ENCODE data around the gene ERVFRD-1.

Gene ERVFRD-1

DNA sequence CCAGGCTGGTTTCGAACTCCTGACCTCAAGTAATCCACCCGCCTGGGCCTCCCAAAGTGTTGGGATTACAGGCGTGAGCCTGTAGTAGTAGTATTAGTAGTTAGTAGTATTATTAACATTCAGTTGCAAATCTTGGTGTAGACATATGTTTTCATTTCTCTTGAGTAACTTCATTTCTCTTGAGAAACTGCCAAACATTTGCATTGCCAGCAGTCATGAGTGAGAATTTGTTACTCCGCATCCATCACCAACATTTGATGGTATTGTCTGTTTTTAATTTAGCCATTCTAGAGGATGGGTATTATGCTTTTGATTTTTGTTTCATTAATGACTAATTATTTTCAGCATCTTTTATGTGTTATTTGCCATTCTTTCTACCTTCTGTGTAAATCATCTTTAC, 1.5 kb upstream of the ERVFRD-1 start:
- no peak for DNase-seq (ENCODE audit: low read depth)
- no peak overlapping the region for H3K4me3 ChIP-seq (ENCODE audit: low read length)
- TF ChIP-seq, protein P1, sequence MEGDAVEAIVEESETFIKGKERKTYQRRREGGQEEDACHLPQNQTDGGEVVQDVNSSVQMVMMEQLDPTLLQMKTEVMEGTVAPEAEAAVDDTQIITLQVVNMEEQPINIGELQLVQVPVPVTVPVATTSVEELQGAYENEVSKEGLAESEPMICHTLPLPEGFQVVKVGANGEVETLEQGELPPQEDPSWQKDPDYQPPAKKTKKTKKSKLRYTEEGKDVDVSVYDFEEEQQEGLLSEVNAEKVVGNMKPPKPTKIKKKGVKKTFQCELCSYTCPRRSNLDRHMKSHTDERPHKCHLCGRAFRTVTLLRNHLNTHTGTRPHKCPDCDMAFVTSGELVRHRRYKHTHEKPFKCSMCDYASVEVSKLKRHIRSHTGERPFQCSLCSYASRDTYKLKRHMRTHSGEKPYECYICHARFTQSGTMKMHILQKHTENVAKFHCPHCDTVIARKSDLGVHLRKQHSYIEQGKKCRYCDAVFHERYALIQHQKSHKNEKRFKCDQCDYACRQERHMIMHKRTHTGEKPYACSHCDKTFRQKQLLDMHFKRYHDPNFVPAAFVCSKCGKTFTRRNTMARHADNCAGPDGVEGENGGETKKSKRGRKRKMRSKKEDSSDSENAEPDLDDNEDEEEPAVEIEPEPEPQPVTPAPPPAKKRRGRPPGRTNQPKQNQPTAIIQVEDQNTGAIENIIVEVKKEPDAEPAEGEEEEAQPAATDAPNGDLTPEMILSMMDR (conservative IDR thresholded peaks at IDR 0.05; ENCODE audit: low read depth, low read length), result no peak

DNA sequence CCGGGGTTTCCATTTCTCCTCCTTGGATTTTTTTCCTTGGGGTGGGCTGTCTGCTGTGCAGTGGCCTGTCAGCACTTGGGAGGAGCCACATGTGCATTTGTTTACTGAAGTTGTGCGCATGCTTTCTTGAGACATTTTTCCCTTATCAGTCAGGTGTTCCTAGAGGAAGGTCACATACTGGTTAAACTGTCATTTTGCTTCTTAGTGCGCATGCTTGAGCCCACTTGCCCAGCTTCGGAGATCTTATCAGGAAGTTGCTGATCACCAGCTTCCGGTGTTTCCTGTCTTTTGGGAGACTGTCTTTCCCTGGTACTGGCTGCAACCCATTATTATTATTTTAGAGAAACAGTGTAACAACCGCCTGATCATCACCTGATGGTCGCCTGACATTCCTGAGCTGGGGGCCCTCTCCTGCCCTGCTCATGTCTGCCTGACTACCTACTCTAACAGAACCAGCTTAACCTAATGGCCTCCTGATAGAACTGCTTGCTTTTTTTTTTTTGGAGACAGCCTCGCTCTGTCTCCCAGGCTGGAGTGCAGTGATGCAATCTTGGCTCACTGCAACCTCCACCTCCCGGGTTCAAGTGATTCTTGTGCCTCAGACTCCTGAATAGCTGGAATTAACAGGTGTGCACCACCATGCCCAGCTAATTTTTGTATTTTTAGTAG, 378 bp upstream of the ERVFRD-1 start:
- peak overlapping the region; percentile 27 for H3K4me3 ChIP-seq (ENCODE audit: low read length)
- peak; percentile 93 for DNase-seq (ENCODE audit: low read depth)
- TF ChIP-seq, protein P1 (conservative IDR thresholded peaks at IDR 0.05; ENCODE audit: low read depth, low read length), result no peak

DNA sequence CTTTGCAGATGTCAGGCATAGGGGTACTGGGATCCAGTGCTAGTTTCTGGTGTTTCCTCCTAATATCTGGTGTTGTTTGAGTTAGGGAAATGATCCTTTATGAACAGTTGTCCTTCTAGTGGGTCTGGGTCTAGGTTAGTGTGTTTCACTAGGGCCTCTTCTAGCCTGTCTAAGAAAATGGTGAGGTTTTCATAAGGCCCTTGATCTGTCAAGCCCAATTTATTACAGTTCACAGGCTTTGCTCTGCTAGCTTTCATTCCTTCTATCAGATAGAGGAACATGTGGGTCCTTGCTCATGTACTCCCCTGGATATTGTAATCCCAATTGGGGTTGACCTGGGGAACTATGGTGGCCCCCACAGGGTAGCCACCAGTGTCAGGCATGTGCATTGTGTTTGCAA, 2.8 kb downstream of the ERVFRD-1 start:
- no peak overlapping the region for H3K4me3 ChIP-seq (ENCODE audit: low read length)
- DNase-seq (ENCODE audit: low read depth), result no peak
- TF ChIP-seq, protein P1 (conservative IDR thresholded peaks at IDR 0.05; ENCODE audit: low read depth, low read length), result no peak

DNA sequence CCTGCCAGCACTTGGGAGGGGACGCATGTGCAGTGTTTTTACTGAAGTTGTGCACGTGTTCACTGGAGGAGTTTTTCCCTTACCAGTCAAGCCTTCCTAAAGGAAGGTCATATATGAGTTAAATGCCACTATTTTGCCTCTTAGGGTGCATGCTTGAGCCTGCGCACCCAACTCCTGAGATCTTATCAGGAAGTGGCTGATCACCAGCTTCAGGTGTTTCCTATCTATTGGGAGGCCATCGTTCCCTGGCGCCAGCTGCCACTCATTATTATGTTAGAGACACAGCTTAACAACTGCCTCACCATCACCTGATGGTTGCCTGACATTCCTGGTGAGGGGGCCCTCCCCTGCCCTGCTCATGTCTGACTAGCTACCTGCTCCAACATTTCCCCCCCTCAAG, 8.5 kb downstream of the ERVFRD-1 start:
- DNase-seq (ENCODE audit: low read depth), result no peak
- TF ChIP-seq, protein P1 (conservative IDR thresholded peaks at IDR 0.05; ENCODE audit: low read depth, low read length), result no peak
- H3K4me3 ChIP-seq (ENCODE audit: low read length), result no peak overlapping the region

DNA sequence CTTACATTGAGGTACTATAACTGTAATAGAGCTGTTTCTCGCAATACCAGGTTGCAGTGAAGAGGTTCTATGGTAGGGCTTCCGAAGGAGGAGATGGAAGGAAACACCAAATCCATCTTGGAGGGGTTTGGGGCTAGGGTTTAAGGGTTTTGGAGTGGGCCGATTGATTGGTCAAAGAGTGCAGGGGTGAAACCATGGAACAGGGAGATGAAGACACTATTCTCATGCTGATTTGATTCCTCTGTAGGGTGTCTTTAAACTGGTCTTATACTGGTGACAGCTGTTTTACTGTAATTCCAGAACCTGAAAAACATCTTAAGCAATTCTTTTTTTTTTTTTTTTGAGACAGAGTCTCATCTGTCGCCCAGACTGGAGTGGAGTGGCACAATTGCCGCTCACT, 10.1 kb downstream of the ERVFRD-1 start:
- H3K4me3 ChIP-seq (ENCODE audit: low read length), result no peak overlapping the region
- DNase-seq (ENCODE audit: low read depth), result no peak
- TF ChIP-seq, protein P1 (conservative IDR thresholded peaks at IDR 0.05; ENCODE audit: low read depth, low read length), result no peak

DNA sequence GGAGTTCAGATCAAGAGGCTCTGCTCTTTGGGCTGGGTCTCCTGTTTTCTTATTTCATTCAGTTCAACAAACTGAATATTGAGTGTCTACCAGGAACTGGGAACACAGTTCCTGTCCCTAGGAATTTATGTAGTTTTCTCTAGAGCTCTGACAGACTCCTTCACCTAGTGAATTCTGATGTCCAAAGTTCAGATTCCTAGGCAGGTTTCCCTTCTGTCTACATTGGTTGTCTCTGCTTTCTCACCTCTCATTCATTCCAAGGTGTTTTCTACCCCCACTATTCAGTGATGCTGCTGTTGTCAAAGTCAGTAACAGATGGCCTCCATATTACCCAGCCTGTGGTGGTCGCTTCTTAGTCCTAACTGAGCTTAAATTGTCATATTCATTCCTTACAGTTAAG, 13.5 kb downstream of the ERVFRD-1 start:
- DNase-seq (ENCODE audit: low read depth), result no peak
- H3K4me3 ChIP-seq (ENCODE audit: low read length), result no peak overlapping the region
- TF ChIP-seq, protein P1 (conservative IDR thresholded peaks at IDR 0.05; ENCODE audit: low read depth, low read length), result no peak

DNA sequence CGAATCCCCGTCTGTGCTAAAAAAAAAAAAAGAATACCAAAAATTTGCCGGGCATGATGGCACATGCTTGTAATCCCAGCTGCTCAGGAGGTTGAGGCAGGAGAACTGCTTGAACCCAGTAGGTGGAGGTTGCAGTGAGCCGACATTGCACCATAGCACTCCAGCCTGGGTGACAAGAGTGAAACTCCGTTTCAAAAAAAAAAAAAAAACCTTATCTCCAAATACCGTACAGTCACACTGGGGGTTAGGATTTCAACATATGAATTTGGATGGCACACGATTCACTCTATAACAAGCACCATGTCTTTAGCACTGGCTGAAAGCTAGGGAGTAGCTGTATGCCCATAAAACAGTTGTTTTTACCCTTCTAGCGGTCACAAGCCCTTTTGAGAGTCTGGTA, 14.0 kb downstream of the ERVFRD-1 start:
- H3K4me3 ChIP-seq (ENCODE audit: low read length), result no peak overlapping the region
- TF ChIP-seq, protein P1 (conservative IDR thresholded peaks at IDR 0.05; ENCODE audit: low read depth, low read length), result no peak
- DNase-seq (ENCODE audit: low read depth), result no peak
